Neuronal stem cell (in vitro differentiated cells): ENCODE data around the gene SMIM44.
"Not testable (repeated sequence)": the region's sequence is repeated elsewhere in the genome, so short reads cannot be mapped to it uniquely, and the experiment has no call there.

ENCODE experiments used
- DNase-seq: peaks from one replicate; pipeline ENCODE4 v3.0.0-alpha.2; 2013; ENCODE audit warnings: low spot score
- H2AFZ ChIP-seq: one replicate; pipeline ENCODE4 v1.6.1; 2013; ENCODE audit warnings: mild to moderate bottlenecking, low read length, inconsistent platforms
- H2AK5ac ChIP-seq: 2 replicates; pipeline ENCODE4 v1.6.1; 2013; ENCODE audit warnings: low read depth, mild to moderate bottlenecking, inconsistent platforms, low read length, moderate library complexity, mixed read lengths
- H2BK120ac ChIP-seq: 2 replicates; pipeline ENCODE4 v1.6.1; 2013; ENCODE audit warnings: low read depth, mild to moderate bottlenecking, inconsistent platforms, low read length, moderate library complexity, mixed read lengths
- H2BK12ac ChIP-seq: one replicate; pipeline ENCODE4 v1.6.1; 2013; ENCODE audit warnings: low read length, inconsistent platforms
- H2BK15ac ChIP-seq: 2 replicates; pipeline ENCODE4 v1.6.1; 2013; ENCODE audit warnings: mild to moderate bottlenecking, low read length, inconsistent platforms, mixed read lengths
- H2BK5ac ChIP-seq: one replicate; pipeline ENCODE4 v1.6.1; 2013; ENCODE audit warnings: inconsistent platforms, mild to moderate bottlenecking, low read length, moderate library complexity
- H3K14ac ChIP-seq: one replicate; pipeline ENCODE4 v1.6.1; 2013; ENCODE audit warnings: low read length, inconsistent platforms
- H3K18ac ChIP-seq: 2 replicates; pipeline ENCODE4 v1.6.1; 2013; ENCODE audit warnings: low read length, inconsistent platforms
- H3K23ac ChIP-seq: 2 replicates; pipeline ENCODE4 v1.6.1; 2013; ENCODE audit warnings: low read depth, mild to moderate bottlenecking, mixed read lengths, low read length, inconsistent platforms; ENCODE audit not compliant: poor library complexity
- H3K27ac ChIP-seq: replicated peaks from 3 replicates; pipeline ENCODE4 v1.5.1; 2013; ENCODE audit warnings: low read length, inconsistent platforms
- H3K27me3 ChIP-seq, 3 experiments: 2 replicates each; pipeline ENCODE4 v1.6.1; 2013; ENCODE audit warnings: low read length in 3 of 3, mild to moderate bottlenecking in 2 of 3, inconsistent platforms in 1 of 3, low read depth in 1 of 3, mixed read lengths in 1 of 3, moderate library complexity in 1 of 3; ENCODE audit not compliant: control insufficient read depth in 3 of 3, insufficient read depth in 3 of 3
- H3K36me3 ChIP-seq, 2 donors: replicated peaks in 1 of 2; 2 replicates each; pipeline ENCODE4 v1.6.1; 2013; ENCODE audit warnings: low read length in 2 of 2; ENCODE audit not compliant: control insufficient read depth in 2 of 2, insufficient read depth in 2 of 2
- H3K4ac ChIP-seq: 2 replicates; pipeline ENCODE4 v1.6.1; 2013; ENCODE audit warnings: inconsistent platforms, mild to moderate bottlenecking, low read length, moderate library complexity
- H3K4me1 ChIP-seq, 2 donors: 1 replicate in 1 of 2; 2 replicates in 1 of 2; pipeline ENCODE4 v1.6.1; 2013; ENCODE audit warnings: low read length in 2 of 2, low read depth in 1 of 2; ENCODE audit not compliant: control insufficient read depth in 2 of 2, insufficient read depth in 1 of 2
- H3K4me2 ChIP-seq: one replicate; pipeline ENCODE4 v1.6.1; 2013; ENCODE audit warnings: mild to moderate bottlenecking, low read length, inconsistent platforms; ENCODE audit not compliant: insufficient read depth, poor library complexity, severe bottlenecking
- H3K4me3 ChIP-seq, 2 donors: 2 replicates each; pipeline ENCODE4 v1.5.1; 2013; ENCODE audit warnings: low read length in 2 of 2, mild to moderate bottlenecking in 2 of 2, inconsistent platforms in 1 of 2, moderate library complexity in 1 of 2
- H3K79me1 ChIP-seq: one replicate; pipeline ENCODE4 v1.6.1; 2013; ENCODE audit warnings: low read depth, mild to moderate bottlenecking, inconsistent platforms, low read length, moderate library complexity
- H3K9ac ChIP-seq: one replicate; pipeline ENCODE4 v1.6.1; 2013; ENCODE audit warnings: mild to moderate bottlenecking, low read depth, low read length, inconsistent platforms; ENCODE audit not compliant: poor library complexity
- H3K9me3 ChIP-seq, 2 donors: replicated peaks in 1 of 2; 2 replicates each; pipeline versions ENCODE3 to v1.6.1; 2013; ENCODE audit warnings: low read length in 2 of 2, mild to moderate bottlenecking in 2 of 2, inconsistent platforms in 1 of 2, low read depth in 1 of 2, mixed read lengths in 1 of 2, moderate library complexity in 1 of 2; ENCODE audit not compliant: control insufficient read depth in 2 of 2, insufficient read depth in 1 of 2
- H4K8ac ChIP-seq: one replicate; pipeline ENCODE4 v1.6.1; 2013; ENCODE audit warnings: low read depth, mild to moderate bottlenecking, inconsistent platforms, low read length, moderate library complexity
- H4K91ac ChIP-seq: one replicate; pipeline ENCODE4 v1.6.1; 2013; ENCODE audit warnings: low read length, low read depth, mild to moderate bottlenecking, inconsistent platforms; ENCODE audit not compliant: poor library complexity
- WGBS, 2 donors: extraction: QIAGEN DNeasy Blood & Tissue Kit; methylation state at CpG; one replicate each; pipeline ENCODE4 v1.1.7; 2013; ENCODE audit warnings: missing lambda C conversion rate in 2 of 2, mixed read lengths in 1 of 2; ENCODE audit not compliant: insufficient read length in 2 of 2, insufficient replicate concordance in 1 of 2; ENCODE audit errors: extremely low coverage in 2 of 2; 5-methylcytosine and 5-hydroxymethylcytosine counted together

Gene SMIM44

GRCh38 chr19:3530389-3530788 is 47.1 kb upstream of the SMIM44 start:
- H2BK5ac ChIP-seq = no peak overlapping the region
- H2AK5ac ChIP-seq = no peak overlapping the region
- no peak overlapping the region for H3K23ac ChIP-seq
- H3K27me3 ChIP-seq = no peaks in the 10 kb centered on the region
- H2BK15ac ChIP-seq = no peak overlapping the region
- H3K4ac ChIP-seq = no peak overlapping the region
- H3K4me1 ChIP-seq = no peaks in the 10 kb centered on the region
- no peak for DNase-seq
- no peak overlapping the region for H4K91ac ChIP-seq
- no peak overlapping the region for H2BK12ac ChIP-seq
- H2AFZ ChIP-seq = no peak overlapping the region
- peaks cover 56 to 82% of the 10 kb centered on the region in 2 donors for H3K36me3 ChIP-seq
- no peak overlapping the region for H3K27ac ChIP-seq
- no peak overlapping the region for H3K14ac ChIP-seq
- no peak overlapping the region for H3K4me3 ChIP-seq
- no peak overlapping the region for H3K4me2 ChIP-seq
- no CpG with 5 or more reads among the region's 12 CpGs for WGBS, 2 donors
- H4K8ac ChIP-seq = no peak overlapping the region
- no peak overlapping the region for H3K18ac ChIP-seq
- no peak overlapping the region for H2BK120ac ChIP-seq
- peak overlapping the region; percentile 44 for H3K9ac ChIP-seq
- H3K9me3 ChIP-seq = no peaks in the 10 kb centered on the region
- H3K79me1 ChIP-seq = peaks cover 5% of the 10 kb centered on the region

GRCh38 chr19:3529299-3529698 is 46.1 kb upstream of the SMIM44 start:
- peak overlapping the region; percentile 21 for H3K9ac ChIP-seq
- H3K9me3 ChIP-seq, DNase-seq, H4K91ac ChIP-seq, H3K79me1 ChIP-seq, H3K18ac ChIP-seq, H2AK5ac ChIP-seq, H2BK15ac ChIP-seq, H3K14ac ChIP-seq, H2BK5ac ChIP-seq, H3K4me2 ChIP-seq, H2AFZ ChIP-seq, H3K4me3 ChIP-seq, H3K4me1 ChIP-seq, H3K27ac ChIP-seq, H2BK120ac ChIP-seq, H3K23ac ChIP-seq, H3K27me3 ChIP-seq, H4K8ac ChIP-seq, H3K4ac ChIP-seq, H2BK12ac ChIP-seq: not testable (repeated sequence)
- peaks cover 53 to 81% of the 10 kb centered on the region in 2 donors for H3K36me3 ChIP-seq
- WGBS, 2 donors = 100% methylated on average over 1 of the region's 7 CpGs; no CpG with 5 or more reads in 1 of the 2 donors

- no peaks in the 10 kb centered on the region for H3K27me3 ChIP-seq
- H3K14ac ChIP-seq = peak overlapping the region; percentile 75
- WGBS, 2 donors = 100% methylated on average over 6 of the region's 20 CpGs; no CpG with 5 or more reads in 1 of the 2 donors
- H3K4ac ChIP-seq = no peak overlapping the region
- no peak overlapping the region for H3K23ac ChIP-seq
- H3K9me3 ChIP-seq = no peaks in the 10 kb centered on the region
- H2AFZ ChIP-seq = no peak overlapping the region
- H3K18ac ChIP-seq = no peak overlapping the region
- DNase-seq = no peak
- peak overlapping the region; percentile 43 for H4K8ac ChIP-seq
- H2BK120ac ChIP-seq = no peak overlapping the region
- no peak overlapping the region for H2BK5ac ChIP-seq
- H3K36me3 ChIP-seq = peaks cover 50 to 81% of the 10 kb centered on the region in 2 donors
- H3K4me2 ChIP-seq = no peak overlapping the region
- H3K4me3 ChIP-seq = no peak overlapping the region
- peak overlapping the region; percentile 4 for H3K9ac ChIP-seq
- no peaks in the 10 kb centered on the region for H3K4me1 ChIP-seq
- H3K27ac ChIP-seq = no peak overlapping the region
- no peak overlapping the region for H4K91ac ChIP-seq
- peaks cover 8% of the 10 kb centered on the region for H3K79me1 ChIP-seq
- no peak overlapping the region for H2AK5ac ChIP-seq
- no peak overlapping the region for H2BK15ac ChIP-seq
- no peak overlapping the region for H2BK12ac ChIP-seq
These were observed 45.4 kb upstream of the SMIM44 start for GRCh38 chr19:3528539-3529211.

GRCh38 chr19:3528080-3528479 is 44.8 kb upstream of the SMIM44 start:
- no peak for DNase-seq

More at GRCh38 chr19:3528080-3528479, 44.8 kb upstream of the SMIM44 start:
- H3K9ac ChIP-seq = no peak overlapping the region
- peak overlapping the region; percentile 65 for H4K8ac ChIP-seq
- no peak overlapping the region for H2BK12ac ChIP-seq
- no peaks in the 10 kb centered on the region for H3K4me1 ChIP-seq
- no peak overlapping the region for H4K91ac ChIP-seq
- no peak overlapping the region for H3K4me2 ChIP-seq
- no peak overlapping the region for H3K4me3 ChIP-seq
- H3K14ac ChIP-seq = peak overlapping the region; percentile 75
- H3K36me3 ChIP-seq = peaks cover 49 to 81% of the 10 kb centered on the region in 2 donors
- H3K23ac ChIP-seq = peak overlapping the region; percentile 43
- no peaks in the 10 kb centered on the region for H3K27me3 ChIP-seq
- peak overlapping the region; percentile 75 for H2BK5ac ChIP-seq
- no CpG with 5 or more reads among the region's 14 CpGs for WGBS, 2 donors
- H3K4ac ChIP-seq = no peak overlapping the region
- peaks cover 13% of the 10 kb centered on the region for H3K79me1 ChIP-seq
- H2AFZ ChIP-seq = no peak overlapping the region
- H2BK15ac ChIP-seq = no peak overlapping the region
- no peak overlapping the region for H2BK120ac ChIP-seq
- H3K27ac ChIP-seq = no peak overlapping the region
- no peak overlapping the region for H3K18ac ChIP-seq
- H2AK5ac ChIP-seq = no peak overlapping the region
- H3K9me3 ChIP-seq = no peaks in the 10 kb centered on the region
